Muscle of arm (tissue), 12 donors: ENCODE results near the gene OLAH. TPM values are rescaled to one million over a fixed set of nuclear protein-coding genes. Genes with fewer than 3 reads are reported as not detected.

Experiments
- DNase-seq: peaks from one replicate; pipeline ENCODE4 v3.0.0-alpha.2; 2013
- polyA plus RNA-seq, 12 donors: library from polyadenylated mRNA; unstranded; fragments of 120-200 nt; gene quantifications; one replicate each; pipeline ENCODE4 v1.2.1, GENCODE V29; 2013; ENCODE audit not compliant: insufficient read length in 12 of 12

OLAH gene
- polyA plus RNA-seq, 12 donors = 0.16 to 0.30 (median 0.25) TPM; not detected in 8

- no peak for DNase-seq
These were observed 25.1 kb downstream of the OLAH start for GRCh38 chr10:15068802-15069201.

GRCh38 chr10:15069230-15069629 is 25.5 kb downstream of the OLAH start:
- DNase-seq = no peak

- DNase-seq = no peak
These were observed 28.6 kb downstream of the OLAH start for GRCh38 chr10:15072358-15072757.

GRCh38 chr10:15075421-15075820 is 31.7 kb downstream of the OLAH start:
- DNase-seq = no peak

- no peak for DNase-seq
These were observed 40.1 kb downstream of the OLAH start for GRCh38 chr10:15083674-15084501.

GRCh38 chr10:15084502-15084922 is 40.8 kb downstream of the OLAH start:
- peak; percentile 82 for DNase-seq

- DNase-seq = peak; percentile 75
These were observed 44.9 kb downstream of the OLAH start, which contains the start of gene ACBD7 for GRCh38 chr10:15088428-15089261. TSS of gene ACBD7 (minus strand) at chr10:15088776. CDS start at chr10:15088728, 48 bp downstream.

GRCh38 chr10:15091418-15091817 is 47.7 kb downstream of the OLAH start:
- DNase-seq = no peak

- DNase-seq = no peak
These were observed 49.2 kb downstream of the OLAH start for GRCh38 chr10:15092855-15093408.

- DNase-seq = no peak
These were observed 52.9 kb downstream of the OLAH start for GRCh38 chr10:15096661-15097010.

GRCh38 chr10:15097011-15097812 is 53.5 kb downstream of the OLAH start, which contains the start of gene RPP38:
TSS of gene RPP38 (plus strand) at chr10:15097355. CDS start at chr10:15103315, 5,960 bp downstream.
- peak; percentile 98 for DNase-seq

GRCh38 chr10:15099886-15100285 is 56.1 kb downstream of the OLAH start:
- DNase-seq = no peak

GRCh38 chr10:15103513-15103912 is 59.8 kb downstream of the OLAH start:
- DNase-seq = no peak

- peak; percentile 65 for DNase-seq
These were observed 62.7 kb downstream of the OLAH start for GRCh38 chr10:15106352-15107013.

GRCh38 chr10:15112657-15113056 is 68.9 kb downstream of the OLAH start:
- DNase-seq = no peak

- DNase-seq = no peak
These were observed 70.0 kb downstream of the OLAH start for GRCh38 chr10:15113766-15114165.

- no peak for DNase-seq
These were observed 72.5 kb downstream of the OLAH start for GRCh38 chr10:15116225-15116624.

- DNase-seq = no peak
These were observed 74.9 kb downstream of the OLAH start for GRCh38 chr10:15118615-15119014.

- no peak for DNase-seq
These were observed 76.8 kb downstream of the OLAH start for GRCh38 chr10:15120523-15120922.

GRCh38 chr10:15121707-15122106 is 78.0 kb downstream of the OLAH start:
- DNase-seq = no peak

GRCh38 chr10:15122477-15123030 is 78.8 kb downstream of the OLAH start:
- no peak for DNase-seq
